Prostate gland (tissue), 2 donors: ENCODE results near the gene B4GALNT2. TPM values are rescaled to one million over a fixed set of nuclear protein-coding genes. Genes with fewer than 3 reads are reported as not detected.

ENCODE experiments used
- DNase-seq: peaks from one replicate; pipeline ENCODE4 v3.0.0-alpha.2; 2019; ENCODE audit warnings: low spot score
- H3K27ac ChIP-seq, 2 donors: fragments of 200-600 bp; sonication (generic); 2 replicates each; pipeline ENCODE4 v1.5.1; 2017 to 2019
- H3K27me3 ChIP-seq: fragments of 200-600 bp; sonication (generic); replicated peaks from 2 replicates; pipeline ENCODE4 v1.5.1; 2019; ENCODE audit not compliant: insufficient read depth
- H3K36me3 ChIP-seq, 2 donors: fragments of 200-600 bp; sonication (generic); 1 replicate in 1 of 2; 2 replicates in 1 of 2; pipeline versions ENCODE4 v1.5.1 to v1.8.1; 2017 to 2019
- H3K4me1 ChIP-seq: fragments of 200-600 bp; sonication (generic); replicated peaks from 2 replicates; pipeline ENCODE4 v1.5.1; 2019
- H3K4me3 ChIP-seq, 2 donors: fragments of 200-600 bp; sonication (generic); 2 replicates each; pipeline ENCODE4 v1.5.1; 2017 to 2019
- H3K9me3 ChIP-seq: fragments of 200-600 bp; sonication (generic); 2 replicates; pipeline ENCODE4 v1.5.1; 2017
- CTCF ChIP-seq, 4 experiments: fragments of 200-600 bp in 2 of 4; fragments of 450-650 bp in 2 of 4; sonication (generic) in 2 of 4; IDR thresholded peaks; 1 replicate in 3 of 4; 2 replicates in 1 of 4; pipeline ENCODE4 v1.5.1; 2016 to 2019; ENCODE audit warnings: antibody characterized with exemption in 4 of 4, mild to moderate bottlenecking in 2 of 4, moderate library complexity in 2 of 4
- POLR2A ChIP-seq: fragments of 450-650 bp; IDR thresholded peaks from one replicate; pipeline ENCODE4 v1.6.1; 2016; ENCODE audit warnings: antibody characterized with exemption, mild to moderate bottlenecking
- POLR2AphosphoS5 ChIP-seq: sonication (generic); formaldehyde crosslinking; IDR thresholded peaks from one replicate; pipeline ENCODE4 v1.6.1; 2017; ENCODE audit warnings: antibody characterized with exemption
- WGBS: methylation state at CpG from one replicate; pipeline ENCODE4 v1.1.5; 2018; 5-methylcytosine and 5-hydroxymethylcytosine counted together
- intact Hi-C: fragments of 100-400 bp; cut with DNase I; formaldehyde crosslinking; loops from one replicate; pipeline ENCODE4 v1.14.2; 2022
- total RNA-seq, 2 donors: library from RNA; depleted of rRNA; stranded (reverse); fragments of >200 nt; gene quantifications; one replicate each; pipeline ENCODE4 v1.1.0, GENCODE V29; 2016

The B4GALNT2 gene
- total RNA-seq, 2 donors from 2014 or later: not detected

DNA sequence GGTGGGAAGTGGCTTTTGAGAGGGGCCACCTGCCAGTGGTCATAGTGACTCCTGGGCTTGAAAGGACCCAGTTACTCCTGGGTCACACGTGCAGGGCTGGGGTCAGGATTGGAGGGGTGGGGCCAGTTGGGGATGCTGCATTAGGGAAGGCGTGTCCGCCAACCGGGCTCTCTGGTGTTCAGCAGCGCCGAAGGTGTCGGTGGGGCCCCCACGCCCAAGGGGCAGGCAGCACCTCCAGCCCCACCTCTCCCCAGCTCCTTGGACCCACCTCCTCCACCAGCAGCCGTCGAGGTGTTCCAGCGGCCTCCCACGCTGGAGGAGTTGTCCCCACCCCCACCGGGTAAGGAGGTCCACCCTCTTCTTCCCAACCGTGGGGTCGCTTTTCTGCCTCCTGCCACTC is 87.4 kb downstream of the B4GALNT2 start:
- Histone ChIP-seq H3K27ac (no peak overlapping the region), H3K4me1 (no peaks in the 10 kb centered on the region), H3K27me3 (peaks cover 2% of the 10 kb centered on the region), H3K36me3 (no peaks in the 10 kb centered on the region), H3K9me3 (no peaks in the 10 kb centered on the region), H3K4me3 (no peak overlapping the region)
- 68% methylated on average over 15 of the region's 15 CpGs for WGBS
- intact Hi-C loops: no loop called here
- no peak for TF ChIP-seq POLR2A
- no peak for TF ChIP-seq POLR2AphosphoS5
- no peak for TF ChIP-seq CTCF (IDR thresholded peaks at IDR 0.05)
- DNase-seq: no peak

DNA sequence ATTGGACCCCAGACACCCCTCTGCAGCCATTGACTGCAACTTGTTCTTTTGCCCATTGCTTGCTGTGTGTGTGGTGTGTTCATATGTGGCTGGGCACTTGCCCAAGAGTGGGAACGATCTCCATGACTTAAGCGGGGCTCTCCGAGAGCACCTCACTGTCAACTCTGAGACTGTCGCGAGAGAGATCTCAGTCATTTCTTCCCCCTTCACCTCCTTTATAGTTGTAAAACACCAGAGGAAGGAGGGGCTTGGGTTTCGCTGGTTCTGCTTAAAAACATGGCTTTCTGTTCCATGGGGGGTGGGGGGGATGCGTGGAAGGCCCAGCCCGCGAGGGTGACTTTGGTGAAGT is 90.6 kb downstream of the B4GALNT2 start:
- 8% methylated on average over 9 of the region's 9 CpGs for WGBS
- Histone ChIP-seq H3K27me3 (peaks cover 2% of the 10 kb centered on the region), H3K27ac (no peak overlapping the region), H3K4me3 (no peak overlapping the region), H3K4me1 (no peaks in the 10 kb centered on the region), H3K36me3 (no peaks in the 10 kb centered on the region), H3K9me3 (no peaks in the 10 kb centered on the region)
- DNase-seq: no peak
- intact Hi-C loops: no loop called here
- TF ChIP-seq POLR2AphosphoS5 (no peak), POLR2A (no peak), CTCF (IDR thresholded peaks at IDR 0.05) (no peak)

- TF ChIP-seq CTCF (IDR thresholded peaks at IDR 0.05): peak; percentile 65 to 74 (median 69)
- no peak for TF ChIP-seq POLR2AphosphoS5
- intact Hi-C loops: no loop called here
- WGBS: 2% methylated on average over 31 of the region's 31 CpGs
- H3K36me3 ChIP-seq: no peaks in the 10 kb centered on the region
- no peak overlapping the region for H3K27ac ChIP-seq
- no peak overlapping the region for H3K4me3 ChIP-seq
- no peaks in the 10 kb centered on the region for H3K4me1 ChIP-seq
- peaks cover 2% of the 10 kb centered on the region for H3K27me3 ChIP-seq
- no peaks in the 10 kb centered on the region for H3K9me3 ChIP-seq
- DNase-seq: peak; percentile 13
Measured at GRCh38 chr17:49223517-49224197, 91.1 kb downstream of the B4GALNT2 start.

GRCh38 chr17:49224198-49224996 is 91.8 kb downstream of the B4GALNT2 start:
- Histone ChIP-seq H3K36me3 (no peaks in the 10 kb centered on the region), H3K27ac (no peak overlapping the region), H3K4me1 (no peaks in the 10 kb centered on the region), H3K9me3 (no peaks in the 10 kb centered on the region), H3K4me3 (no peak overlapping the region), H3K27me3 (peaks cover 2% of the 10 kb centered on the region)
- 2% methylated on average over 41 of the region's 95 CpGs for WGBS
- peak; percentile 10 for DNase-seq
- no peak for TF ChIP-seq POLR2AphosphoS5
- TF ChIP-seq POLR2A: no peak
- TF ChIP-seq CTCF (IDR thresholded peaks at IDR 0.05): no peak
- intact Hi-C loops: no loop called here

DNA sequence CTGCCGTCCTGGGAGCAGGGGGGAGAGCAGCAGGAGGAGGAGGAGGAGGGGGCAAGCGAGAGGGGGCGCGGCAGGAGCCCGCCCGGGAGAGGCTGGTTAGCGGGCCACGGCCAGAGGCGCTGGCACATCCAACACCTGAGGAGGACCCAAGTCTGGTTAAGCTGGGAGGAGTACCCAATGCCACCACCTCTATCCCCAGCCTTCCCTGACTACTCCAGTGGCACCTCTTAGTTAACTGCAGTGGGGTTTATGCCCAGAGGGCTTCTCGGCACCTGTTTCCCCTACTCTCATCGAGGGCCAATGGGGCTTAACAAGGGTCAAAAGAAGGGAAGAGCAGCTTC is 92.4 kb downstream of the B4GALNT2 start:
- intact Hi-C loops: no loop called here
- Histone ChIP-seq H3K4me1 (peaks cover 3% of the 10 kb centered on the region), H3K4me3 (no peak overlapping the region), H3K36me3 (no peaks in the 10 kb centered on the region), H3K27ac (no peak overlapping the region), H3K9me3 (no peaks in the 10 kb centered on the region), H3K27me3 (peaks cover 1% of the 10 kb centered on the region)
- no peak for DNase-seq
- 29% methylated on average over 11 of the region's 11 CpGs for WGBS
- TF ChIP-seq POLR2A (no peak), POLR2AphosphoS5 (no peak), CTCF (IDR thresholded peaks at IDR 0.05) (no peak)
